Activated T-cell treated with anti-CD3 and anti-CD28 coated beads, Interleukin-2, amount 50 U/mL, for 48 hours (primary cell): ENCODE results near the gene TMEM205.

Experiments used
- DNase-seq, 2 experiments: peaks; one replicate each; pipeline ENCODE4 v3.0.0-alpha.2; 2020

TMEM205 gene

GRCh38 chr19:11295665-11296245, 50.3 kb downstream of the TMEM205 start, which contains the start of gene TSPAN16:
TSPAN16 (plus strand) TSS chr19:11296160; CDS start chr19:11296298, 138 bp downstream.
- no peak for DNase-seq

GRCh38 chr19:11295180-11295579, 50.9 kb downstream of the TMEM205 start:
- DNase-seq = no peak

GRCh38 chr19:11293433-11294389, 52.4 kb downstream of the TMEM205 start:
- DNase-seq = peak; percentile 92 to 93
